GM15510 (cell line): ENCODE measurements around the gene PYGB.

Experiments used
- POLR2A ChIP-seq: IDR thresholded peaks from 3 replicates; pipeline ENCODE4 v1.6.1; 2011; ENCODE audit warnings: borderline replicate concordance; ENCODE audit not compliant: insufficient read length; ENCODE audit errors: extremely low read depth

Gene PYGB

DNA sequence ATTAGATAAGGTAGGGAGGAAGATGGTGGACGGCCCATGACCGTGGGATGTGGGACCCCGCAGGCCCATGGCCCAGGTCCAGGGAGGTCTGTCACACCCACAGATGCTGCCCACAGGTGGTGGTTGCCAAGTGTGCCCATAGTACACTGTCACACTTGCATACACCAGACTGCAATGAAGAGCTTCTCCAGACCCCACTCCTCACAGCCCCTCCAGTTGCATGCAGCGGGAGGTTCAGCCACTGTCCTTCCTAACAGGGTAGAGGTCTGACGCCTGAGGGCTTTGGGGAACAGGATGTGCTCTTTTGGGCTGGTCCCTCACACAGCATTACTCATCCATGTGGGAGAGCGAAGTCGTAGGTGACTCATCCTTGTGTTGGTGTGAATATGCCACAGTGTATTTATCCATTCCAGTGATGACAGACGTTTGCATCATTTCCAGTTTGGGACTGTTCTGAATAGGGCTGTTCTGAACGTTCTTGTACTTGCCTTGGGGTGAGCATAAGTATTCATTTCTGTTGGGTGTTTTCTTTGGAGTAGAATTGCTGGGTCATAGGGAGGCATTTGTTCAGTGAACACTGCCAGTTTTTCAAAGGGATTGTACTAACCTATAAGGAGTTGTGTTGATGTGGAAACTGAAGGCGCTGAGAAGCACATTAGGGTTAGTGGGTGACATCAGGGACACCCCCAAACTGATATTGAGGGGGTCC lies 10.1 kb upstream of the PYGB start:
- TF ChIP-seq POLR2A = no peak

- TF ChIP-seq POLR2A = no peak
These were observed 9.4 kb upstream of the PYGB start for GRCh38 chr20:25238319-25239037.

DNA sequence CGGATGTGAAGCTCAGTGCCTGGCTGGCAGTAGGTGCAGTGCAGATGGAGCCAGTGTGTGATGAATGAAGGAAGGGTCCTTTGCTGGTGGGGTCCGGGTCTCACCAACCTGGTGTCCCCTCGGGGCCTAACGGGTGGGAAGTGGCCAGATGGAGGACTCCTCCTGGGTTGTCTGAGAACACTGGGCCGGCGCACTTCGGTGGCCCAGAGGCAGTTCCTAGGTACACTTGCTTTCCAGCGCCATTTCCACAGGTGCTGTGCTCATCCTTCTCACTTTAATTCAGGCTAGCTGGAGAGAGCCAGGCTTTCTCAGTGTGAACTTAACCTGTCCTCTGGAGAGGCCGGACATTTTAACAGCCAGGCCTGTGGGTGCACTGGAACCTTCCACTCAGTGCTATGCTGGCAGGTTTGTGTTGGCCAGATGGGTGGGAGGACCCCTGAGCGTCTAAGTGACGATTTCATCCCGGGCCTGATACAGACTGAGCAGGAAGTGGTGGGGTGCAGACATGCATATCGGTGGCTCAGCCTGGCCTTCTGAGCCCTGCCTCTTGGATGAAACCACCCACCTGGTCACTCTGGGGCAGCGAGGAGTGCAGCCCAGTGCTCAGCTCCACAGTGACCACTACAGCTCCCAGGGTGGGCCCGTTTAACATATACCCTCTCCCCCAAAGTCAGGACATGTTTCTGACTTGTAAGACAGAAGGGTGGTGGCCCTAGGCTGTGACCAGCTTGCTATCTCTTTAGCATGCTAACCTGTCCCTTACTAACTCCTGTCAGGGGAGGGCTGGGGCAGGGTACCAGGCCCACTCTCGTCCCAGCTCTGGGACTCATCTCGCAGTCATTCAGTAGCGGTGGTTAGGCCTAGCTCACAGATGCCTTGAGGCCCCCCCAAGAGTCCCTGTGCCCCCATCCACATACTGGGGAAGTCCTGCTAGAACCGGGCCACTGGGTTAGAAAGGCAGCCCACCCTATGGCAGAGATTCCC lies 8.2 kb upstream of the PYGB start:
- TF ChIP-seq POLR2A = no peak

DNA sequence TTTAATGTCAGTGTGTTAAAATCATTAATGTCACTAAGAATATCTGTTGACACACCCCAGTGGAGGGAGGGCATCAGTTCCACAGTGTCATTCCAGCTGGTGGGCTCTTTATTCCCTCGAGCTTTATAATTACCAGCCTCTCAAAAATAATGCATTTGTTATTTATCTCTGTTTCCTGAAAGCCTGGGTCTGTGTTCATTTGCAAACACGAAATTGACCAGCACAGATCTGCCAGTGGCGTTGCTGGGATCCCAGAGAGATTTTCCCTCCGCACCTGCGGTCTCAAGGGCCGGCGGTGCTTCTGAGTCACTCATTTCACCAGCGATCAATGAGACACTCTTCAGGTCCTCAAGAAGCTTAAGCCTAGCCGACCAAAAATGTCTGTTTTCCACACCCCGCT lies 5.7 kb upstream of the PYGB start:
- no peak for TF ChIP-seq POLR2A

DNA sequence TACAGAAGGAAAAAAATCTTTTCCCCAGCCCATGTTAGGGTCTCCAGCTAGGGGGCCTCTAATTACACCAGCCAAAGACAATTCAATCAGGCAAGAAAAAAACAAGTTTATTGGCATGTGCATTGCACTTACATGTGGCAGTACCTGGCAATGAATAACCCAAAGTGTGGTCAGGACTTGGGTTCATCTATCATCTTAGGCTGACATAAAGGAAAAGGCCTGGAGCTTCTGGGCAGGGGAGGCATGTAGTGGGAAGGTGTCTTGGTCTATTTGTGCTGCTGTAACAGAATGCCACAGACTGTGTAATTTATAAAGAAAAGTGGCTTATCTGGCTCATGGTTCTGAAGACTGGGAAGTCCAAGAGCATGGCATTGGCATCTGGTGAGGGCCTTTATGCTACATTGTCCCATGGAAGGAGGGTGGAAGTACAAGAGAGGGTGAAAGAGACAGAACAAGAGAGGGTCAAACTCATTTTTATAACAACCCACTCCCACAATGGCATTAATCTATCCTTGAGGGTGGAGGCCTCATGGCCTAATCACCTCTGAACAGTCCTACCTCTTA lies 4.4 kb upstream of the PYGB start:
- no peak for TF ChIP-seq POLR2A

GRCh38 chr20:25244976-25245375 lies 2.9 kb upstream of the PYGB start:
- TF ChIP-seq POLR2A = no peak

- no peak for TF ChIP-seq POLR2A
These were observed 2.4 kb upstream of the PYGB start for GRCh38 chr20:25245461-25245860.

DNA sequence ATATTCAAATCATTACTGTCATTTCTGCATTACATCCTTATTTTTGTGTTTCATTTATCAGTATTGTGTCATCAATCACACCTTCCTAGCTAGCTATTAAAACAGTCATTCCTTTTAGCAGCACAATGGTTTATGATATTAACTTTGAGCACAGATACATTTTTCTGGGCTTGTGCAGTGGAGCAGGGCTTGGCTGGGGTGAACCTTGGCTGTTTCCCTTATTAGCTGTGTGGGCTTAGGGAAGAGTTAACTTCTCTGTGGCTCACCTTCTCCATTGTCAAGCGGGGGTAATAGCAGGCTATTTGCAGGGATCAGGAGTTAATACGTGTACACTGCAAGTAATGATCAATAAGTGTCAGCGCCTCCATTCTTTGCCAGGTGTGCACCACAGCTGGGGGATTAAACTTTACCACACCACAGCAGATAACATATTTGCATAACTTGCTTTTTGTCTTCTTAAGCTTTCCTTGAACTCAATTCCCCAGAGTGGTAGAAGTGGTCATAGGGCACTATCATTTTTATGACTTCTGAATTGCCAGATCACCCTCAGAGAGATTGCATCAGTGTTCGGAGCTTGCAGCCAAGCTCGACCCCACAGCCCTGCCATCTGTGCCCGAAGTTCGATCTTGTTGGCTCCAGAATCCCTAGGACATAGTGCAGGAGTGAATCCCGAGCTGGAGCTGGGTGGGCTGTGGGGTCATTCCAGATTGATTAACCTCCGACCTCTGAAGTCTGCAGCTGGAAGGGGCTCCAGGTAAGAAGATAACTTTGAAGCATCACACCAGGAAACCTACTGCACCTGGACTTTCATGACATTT lies 1.5 kb upstream of the PYGB start:
- no peak for TF ChIP-seq POLR2A

DNA sequence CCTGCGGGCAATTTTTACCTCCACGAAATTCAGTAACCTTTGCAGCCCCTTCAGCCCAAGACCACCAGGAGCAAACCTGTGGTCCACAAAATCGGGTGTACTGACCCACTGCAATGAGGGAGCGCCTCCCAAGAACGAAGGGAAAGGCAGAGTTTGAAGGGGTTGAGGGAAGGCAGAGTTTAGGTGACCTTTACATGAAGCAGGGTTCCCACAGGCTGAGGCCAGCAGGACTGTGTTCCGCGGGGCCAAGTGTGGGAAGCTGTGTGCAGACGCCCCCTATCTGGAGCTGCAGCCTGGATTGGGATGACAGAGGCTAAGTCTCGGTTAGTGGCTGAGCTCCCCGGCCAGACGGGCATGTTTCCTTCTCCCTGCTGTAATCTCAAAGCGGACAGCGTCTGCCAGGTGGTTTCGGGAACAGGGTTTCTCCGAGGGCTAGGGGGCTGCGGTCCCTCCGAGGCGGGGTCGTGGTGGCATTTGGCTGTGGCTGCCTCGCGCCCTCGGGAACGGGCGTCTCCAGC lies 826 bp upstream of the PYGB start:
- TF ChIP-seq POLR2A = no peak

DNA sequence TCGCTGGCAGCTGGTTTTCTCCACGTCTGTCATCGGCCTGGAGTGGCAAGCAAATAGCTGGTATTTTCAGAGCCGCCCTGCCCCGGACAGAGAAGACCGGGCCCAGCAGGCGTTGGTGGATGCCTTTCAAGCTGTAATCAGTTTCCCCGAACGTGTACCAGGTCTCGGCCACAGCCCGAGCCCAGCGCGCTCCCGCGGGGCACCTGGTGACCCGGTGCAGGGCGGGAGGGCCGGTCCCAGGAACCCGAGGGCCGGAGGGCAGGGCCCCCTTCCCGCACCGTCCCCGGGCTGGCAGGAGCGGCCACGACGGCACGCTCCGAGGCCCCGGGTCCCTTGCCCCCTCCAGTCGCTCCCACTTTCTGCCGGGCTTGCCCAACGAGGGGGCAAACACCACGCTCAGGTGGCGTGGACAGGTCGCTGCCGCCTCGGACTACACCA lies 348 bp upstream of the PYGB start:
- TF ChIP-seq POLR2A = no peak

DNA sequence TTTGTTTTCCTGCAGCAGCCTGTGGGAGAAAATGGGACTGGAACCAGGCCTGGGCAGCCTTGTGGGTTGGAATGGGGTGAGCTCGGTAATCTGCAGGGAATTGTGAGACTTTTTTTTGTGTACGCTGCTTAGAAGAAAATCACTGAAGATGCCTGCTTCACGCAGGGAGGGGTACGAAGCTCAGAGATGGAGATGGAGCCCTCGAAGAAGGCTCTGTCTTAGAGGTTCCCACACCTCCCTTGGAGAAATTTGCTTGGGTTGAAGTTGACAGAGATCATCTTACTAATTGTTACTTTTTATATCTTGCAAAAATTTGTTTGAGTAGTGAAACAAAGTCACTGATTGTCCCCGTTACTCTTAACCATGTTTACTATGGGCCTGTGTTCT lies 894 bp downstream of the PYGB start:
- TF ChIP-seq POLR2A = no peak

DNA sequence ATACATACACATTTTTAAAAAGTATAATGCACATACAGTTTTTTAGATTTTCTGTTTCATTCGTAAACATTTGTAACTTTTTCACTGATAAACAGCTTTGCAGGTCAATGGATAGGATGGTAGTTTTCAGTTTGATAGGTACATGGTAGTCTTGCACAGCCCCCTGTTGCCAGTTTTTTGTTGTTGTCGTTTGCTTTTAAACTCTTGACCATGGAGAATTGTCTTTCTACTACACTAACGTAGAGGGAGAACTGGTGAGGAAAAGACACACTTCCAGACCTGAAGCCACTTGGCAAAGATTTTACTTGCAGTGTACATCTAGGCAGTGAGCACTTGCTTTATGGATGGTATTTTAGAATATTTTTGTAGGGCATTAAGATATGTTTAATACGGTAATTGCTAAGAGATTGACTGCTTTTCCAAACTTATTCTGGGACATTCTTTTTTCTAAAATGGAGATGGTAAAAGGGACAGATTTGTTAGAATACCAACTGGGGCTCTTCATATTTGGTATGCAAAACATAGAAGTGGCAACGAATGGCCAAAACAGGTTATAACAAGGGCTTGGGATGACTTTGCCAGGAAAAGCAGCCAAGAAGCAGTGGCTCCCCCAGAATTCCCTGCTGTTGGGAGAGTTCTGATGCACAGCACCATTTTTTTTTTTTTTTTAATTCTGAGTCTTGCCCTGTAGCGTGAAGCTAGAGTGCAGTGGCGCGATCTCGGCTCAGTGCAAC lies 1.5 kb downstream of the PYGB start:
- TF ChIP-seq POLR2A = no peak

DNA sequence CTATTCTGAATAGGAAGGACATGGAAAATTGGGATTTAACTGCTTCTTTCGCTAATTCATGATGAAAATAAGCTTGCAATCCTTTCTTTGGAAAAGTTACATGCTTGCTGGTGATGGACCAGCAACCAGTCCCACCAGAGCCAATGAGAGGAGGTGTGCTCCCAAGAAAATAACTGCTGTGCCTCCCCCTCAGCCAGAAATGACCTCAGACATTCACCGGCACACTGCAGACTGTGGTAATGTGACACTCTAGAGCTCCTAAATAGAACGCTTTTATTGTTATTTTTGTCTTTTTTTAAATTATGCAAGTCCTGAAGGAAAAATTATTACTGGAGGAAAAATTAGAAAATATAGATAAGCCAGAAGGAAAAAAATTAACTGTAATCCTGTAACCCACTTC lies 2.6 kb downstream of the PYGB start:
- TF ChIP-seq POLR2A = no peak

DNA sequence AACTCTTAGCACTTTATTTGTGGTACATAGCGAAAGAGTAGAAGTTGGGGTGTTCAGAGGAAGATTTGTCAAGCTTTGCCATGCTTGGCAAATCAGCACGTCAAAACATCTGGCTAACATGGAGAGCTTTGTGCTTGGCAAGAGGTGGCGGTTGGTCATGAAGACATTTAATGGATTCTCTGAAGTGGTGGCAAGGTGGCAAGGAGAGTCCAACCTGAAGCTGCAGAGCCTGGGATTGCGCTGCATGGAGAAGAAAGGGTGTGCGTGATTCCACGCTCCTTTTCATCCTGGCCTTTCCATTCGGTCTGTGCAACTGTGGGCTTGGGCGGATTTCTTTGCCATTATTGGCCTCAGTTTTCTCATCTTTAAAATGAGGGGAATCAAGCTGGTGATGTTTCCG lies 3.1 kb downstream of the PYGB start:
- no peak for TF ChIP-seq POLR2A

DNA sequence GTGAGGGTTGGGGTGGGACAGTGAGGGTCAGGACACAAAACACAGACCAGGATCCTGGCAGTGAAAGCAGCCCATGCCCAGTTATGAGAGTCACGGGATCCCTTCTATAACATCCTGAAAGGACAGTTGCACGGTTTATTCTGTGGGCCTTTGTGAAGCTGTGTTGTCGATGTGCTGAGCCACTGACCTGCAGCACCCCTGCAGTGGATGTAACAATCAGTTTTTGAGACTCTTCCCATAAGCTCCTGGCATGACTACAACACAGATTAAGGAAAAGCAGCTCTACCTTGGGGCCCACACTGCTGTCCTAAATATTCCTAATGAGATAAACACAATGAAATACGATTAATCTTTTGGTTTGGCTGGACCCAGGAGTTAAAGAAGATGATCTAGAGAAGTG lies 3.7 kb downstream of the PYGB start:
- TF ChIP-seq POLR2A = no peak
